Central memory CD8-positive, alpha-beta T cell (primary cell): ENCODE results near the gene UBQLNL.

ENCODE experiments used
- ATAC-seq: fragments of 150-1000 bp; cut with Tn5 transposase; replicated peaks from 2 replicates; pipeline ENCODE4 v1.10.0; 2022; ENCODE audit warnings: mild to moderate bottlenecking, moderate FRiP score, moderate number of reproducible peaks; ENCODE audit not compliant: poor library complexity, severe bottlenecking; ENCODE audit errors: extremely low read depth
- DNase-seq, 2 donors: peaks; one replicate each; pipeline ENCODE4 v3.0.0; 2021; ENCODE audit warnings: low spot score in 2 of 2
- H3K27ac Mint-ChIP-seq: one replicate; pipeline ENCODE4 v1.8.0; 2022; ENCODE audit warnings: low read depth, mild to moderate bottlenecking, moderate library complexity, mixed read lengths
- H3K27me3 Mint-ChIP-seq: one replicate; pipeline ENCODE4 v1.8.0; 2022; ENCODE audit warnings: mixed read lengths
- H3K36me3 Mint-ChIP-seq: one replicate; pipeline ENCODE4 v1.8.0; 2022; ENCODE audit warnings: mild to moderate bottlenecking, moderate library complexity, mixed read lengths; ENCODE audit not compliant: insufficient read depth
- H3K4me1 Mint-ChIP-seq: one replicate; pipeline ENCODE4 v1.8.0; 2022; ENCODE audit warnings: mixed read lengths
- H3K4me3 Mint-ChIP-seq: one replicate; pipeline ENCODE4 v1.8.0; 2022; ENCODE audit warnings: mild to moderate bottlenecking, moderate library complexity, mixed read lengths
- H3K9me3 Mint-ChIP-seq: one replicate; pipeline ENCODE4 v1.8.0; 2022; ENCODE audit warnings: mixed read lengths

The UBQLNL gene

GRCh38 chr11:5531053-5531831, 14.7 kb upstream of the UBQLNL start:
- no peaks in the 10 kb centered on the region for H3K36me3 Mint-ChIP-seq
- no peaks in the 10 kb centered on the region for H3K9me3 Mint-ChIP-seq
- H3K27ac Mint-ChIP-seq: no peak overlapping the region
- H3K4me1 Mint-ChIP-seq: no peaks in the 10 kb centered on the region
- H3K27me3 Mint-ChIP-seq: peaks cover 37% of the 10 kb centered on the region
- no peak overlapping the region for H3K4me3 Mint-ChIP-seq
- DNase-seq (no peak), ATAC-seq (no peak)

GRCh38 chr11:5528495-5528894, 12.0 kb upstream of the UBQLNL start:
- no peak overlapping the region for H3K27ac Mint-ChIP-seq

GRCh38 chr11:5527716-5528115, 11.2 kb upstream of the UBQLNL start:
- Mint-ChIP-seq H3K27me3 (peaks cover 57% of the 10 kb centered on the region), H3K4me3 (no peak overlapping the region)
- ATAC-seq: no peak

More at GRCh38 chr11:5528495-5528894, 12.0 kb upstream of the UBQLNL start:
- Mint-ChIP-seq H3K4me3 (no peak overlapping the region), H3K27me3 (peaks cover 57% of the 10 kb centered on the region), H3K4me1 (no peaks in the 10 kb centered on the region), H3K9me3 (no peaks in the 10 kb centered on the region), H3K36me3 (no peaks in the 10 kb centered on the region)
- ATAC-seq: no peak
- DNase-seq: no peak

GRCh38 chr11:5524756-5525155, 8.3 kb upstream of the UBQLNL start:
- Mint-ChIP-seq H3K4me3 (no peak overlapping the region), H3K4me1 (no peaks in the 10 kb centered on the region), H3K9me3 (no peaks in the 10 kb centered on the region), H3K27ac (no peak overlapping the region), H3K36me3 (no peaks in the 10 kb centered on the region), H3K27me3 (peaks cover 38% of the 10 kb centered on the region)
- no peak for ATAC-seq
- DNase-seq: no peak

More at GRCh38 chr11:5527716-5528115, 11.2 kb upstream of the UBQLNL start:
- H3K9me3 Mint-ChIP-seq: no peaks in the 10 kb centered on the region
- no peaks in the 10 kb centered on the region for H3K4me1 Mint-ChIP-seq
- no peak overlapping the region for H3K27ac Mint-ChIP-seq
- DNase-seq: no peak
- H3K36me3 Mint-ChIP-seq: no peaks in the 10 kb centered on the region

GRCh38 chr11:5522308-5522707, 5.8 kb upstream of the UBQLNL start:
- Mint-ChIP-seq H3K4me3 (no peak overlapping the region), H3K27ac (no peak overlapping the region), H3K27me3 (peaks cover 31% of the 10 kb centered on the region), H3K9me3 (no peaks in the 10 kb centered on the region), H3K4me1 (no peaks in the 10 kb centered on the region), H3K36me3 (no peaks in the 10 kb centered on the region)
- DNase-seq (no peak), ATAC-seq (no peak)

- Mint-ChIP-seq H3K9me3 (no peaks in the 10 kb centered on the region), H3K27ac (no peak overlapping the region), H3K4me1 (no peaks in the 10 kb centered on the region), H3K4me3 (no peak overlapping the region), H3K27me3 (peaks cover 23% of the 10 kb centered on the region), H3K36me3 (no peaks in the 10 kb centered on the region)
- ATAC-seq (no peak), DNase-seq (no peak)
These were observed 5.0 kb upstream of the UBQLNL start for GRCh38 chr11:5521540-5521939.

GRCh38 chr11:5514841-5515240, 1.7 kb downstream of the UBQLNL start:
- H3K9me3 Mint-ChIP-seq: no peaks in the 10 kb centered on the region
- no peak overlapping the region for H3K27ac Mint-ChIP-seq
- H3K27me3 Mint-ChIP-seq: no peaks in the 10 kb centered on the region
- no peaks in the 10 kb centered on the region for H3K36me3 Mint-ChIP-seq
- no peak overlapping the region for H3K4me3 Mint-ChIP-seq
- H3K4me1 Mint-ChIP-seq: no peaks in the 10 kb centered on the region
- no peak for ATAC-seq
- no peak for DNase-seq

GRCh38 chr11:5509803-5510202, 6.7 kb downstream of the UBQLNL start, which contains the start of gene UBQLN3:
TSS of gene UBQLN3 (minus strand) at chr11:5509957. CDS start at chr11:5509558, 399 bp downstream.
- no peak for DNase-seq
- Mint-ChIP-seq H3K4me3 (no peak within 1 kb of the TSS), H3K36me3 (no peaks in the 10 kb centered on the region), H3K4me1 (no peaks in the 10 kb centered on the region), H3K9me3 (no peaks in the 10 kb centered on the region), H3K27me3 (peaks cover 3% of the 10 kb centered on the region), H3K27ac (no peak within 1 kb of the TSS)
- ATAC-seq: no peak

- Mint-ChIP-seq H3K27me3 (peaks cover 9% of the 10 kb centered on the region), H3K4me1 (no peaks in the 10 kb centered on the region), H3K27ac (no peak overlapping the region), H3K9me3 (no peaks in the 10 kb centered on the region), H3K4me3 (no peak overlapping the region), H3K36me3 (no peaks in the 10 kb centered on the region)
- no peak for ATAC-seq
- no peak for DNase-seq
These were observed 7.9 kb downstream of the UBQLNL start for GRCh38 chr11:5508605-5509004.

- Mint-ChIP-seq H3K27ac (no peak overlapping the region), H3K9me3 (no peaks in the 10 kb centered on the region), H3K4me1 (no peaks in the 10 kb centered on the region), H3K4me3 (no peak overlapping the region), H3K36me3 (no peaks in the 10 kb centered on the region), H3K27me3 (peaks cover 9% of the 10 kb centered on the region)
- DNase-seq (no peak), ATAC-seq (no peak)
These were observed 8.6 kb downstream of the UBQLNL start for GRCh38 chr11:5507933-5508305.

GRCh38 chr11:5507177-5507932, 9.1 kb downstream of the UBQLNL start:
- no peaks in the 10 kb centered on the region for H3K36me3 Mint-ChIP-seq
- H3K4me1 Mint-ChIP-seq: no peaks in the 10 kb centered on the region
- H3K27ac Mint-ChIP-seq: no peak overlapping the region
- peaks cover 13% of the 10 kb centered on the region for H3K27me3 Mint-ChIP-seq
- no peak for ATAC-seq
- no peak overlapping the region for H3K4me3 Mint-ChIP-seq
- DNase-seq: no peak
- H3K9me3 Mint-ChIP-seq: no peaks in the 10 kb centered on the region

GRCh38 chr11:5505363-5506048, 11.0 kb downstream of the UBQLNL start:
- peaks cover 23% of the 10 kb centered on the region for H3K27me3 Mint-ChIP-seq
- no peaks in the 10 kb centered on the region for H3K4me1 Mint-ChIP-seq
- H3K36me3 Mint-ChIP-seq: no peaks in the 10 kb centered on the region
- DNase-seq (no peak), ATAC-seq (no peak)
- no peak overlapping the region for H3K27ac Mint-ChIP-seq
- no peaks in the 10 kb centered on the region for H3K9me3 Mint-ChIP-seq
- no peak overlapping the region for H3K4me3 Mint-ChIP-seq
